Inflammatory macrophage treated with lipopolysaccharide for 1 hour (primary cell): ENCODE data around the gene HEATR1.
"Not testable (repeated sequence)": the region's sequence is repeated elsewhere in the genome, so short reads cannot be mapped to it uniquely, and the experiment has no call there.

Experiments used
- DNase-seq, 2 donors: peaks; one replicate each; pipeline ENCODE4 v3.0.0-alpha.2; 2020 to 2022

HEATR1 gene

DNA sequence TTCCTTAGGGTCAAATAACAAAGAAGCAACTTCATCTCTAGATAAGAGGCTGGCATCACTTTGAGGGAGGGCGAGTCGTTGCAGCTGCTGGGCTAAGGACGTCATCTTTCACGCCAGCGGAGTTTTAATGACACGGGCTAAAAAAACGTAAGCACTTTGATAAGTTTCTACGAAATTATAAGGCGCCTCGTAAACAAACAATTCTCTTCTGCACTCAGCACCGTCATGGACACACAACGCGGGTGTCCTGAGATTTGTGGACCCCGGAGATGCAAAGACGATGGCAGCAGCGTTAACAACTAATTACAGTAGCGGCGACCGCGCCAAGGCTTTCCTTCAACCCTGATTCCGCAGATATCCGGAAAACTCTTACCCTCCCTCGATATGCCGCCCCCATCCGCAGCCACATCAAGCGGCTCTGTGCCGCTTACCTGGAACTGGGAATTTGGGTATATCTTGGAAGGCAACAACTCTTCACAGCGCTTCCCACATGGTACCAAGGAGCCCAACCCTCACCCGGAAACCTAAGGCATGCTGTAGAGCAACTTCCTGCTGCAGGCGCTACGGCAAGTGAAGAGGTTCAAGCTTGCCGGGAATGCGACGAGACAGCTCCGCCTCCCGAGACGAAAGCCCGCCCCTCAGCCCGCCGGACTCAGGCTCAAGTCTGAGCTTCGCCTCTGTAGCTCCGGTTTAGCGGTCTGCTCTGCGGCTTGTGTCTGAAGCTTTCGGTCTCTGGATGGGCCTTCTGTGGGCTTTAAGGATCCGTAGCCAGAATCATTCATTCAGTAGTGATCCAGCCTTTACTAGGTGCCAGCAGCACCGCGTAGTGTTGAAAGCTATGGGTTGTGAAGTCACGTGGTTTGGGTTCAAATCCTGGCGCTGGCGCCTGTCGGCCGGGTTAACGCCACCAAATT is at the start of gene HEATR1:
TSS of gene HEATR1 (minus strand) at position 526 of the 914 bp plus-strand sequence. CDS start at position 105, 421 bp downstream.
- peak; percentile 88 to 91 for DNase-seq

- DNase-seq, result no peak
These were observed 40.8 kb upstream of the HEATR1 start for GRCh38 chr1:236645016-236645680.

GRCh38 chr1:236642763-236643162 is 38.4 kb upstream of the HEATR1 start:
- no peak for DNase-seq

DNA sequence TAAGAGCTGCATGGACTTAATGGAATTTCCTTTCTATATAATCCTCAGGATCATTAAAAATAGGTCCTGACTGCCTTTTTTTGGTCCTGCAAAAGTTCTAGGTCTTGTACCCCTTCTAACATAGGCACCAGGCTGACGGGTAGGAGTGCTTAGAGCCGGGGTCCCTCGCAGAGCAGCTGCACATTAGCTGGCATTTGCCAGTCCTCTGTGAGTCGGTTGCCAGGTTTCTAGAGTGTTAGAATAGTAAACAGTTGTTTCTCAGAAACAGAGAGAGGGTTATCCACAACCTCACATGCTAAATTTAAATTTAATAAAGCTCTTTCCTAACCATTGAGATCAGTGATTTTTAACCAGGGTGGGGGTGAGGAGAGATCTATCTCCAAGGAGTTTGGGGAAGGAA is 35.4 kb upstream of the HEATR1 start:
- DNase-seq, result no peak

DNA sequence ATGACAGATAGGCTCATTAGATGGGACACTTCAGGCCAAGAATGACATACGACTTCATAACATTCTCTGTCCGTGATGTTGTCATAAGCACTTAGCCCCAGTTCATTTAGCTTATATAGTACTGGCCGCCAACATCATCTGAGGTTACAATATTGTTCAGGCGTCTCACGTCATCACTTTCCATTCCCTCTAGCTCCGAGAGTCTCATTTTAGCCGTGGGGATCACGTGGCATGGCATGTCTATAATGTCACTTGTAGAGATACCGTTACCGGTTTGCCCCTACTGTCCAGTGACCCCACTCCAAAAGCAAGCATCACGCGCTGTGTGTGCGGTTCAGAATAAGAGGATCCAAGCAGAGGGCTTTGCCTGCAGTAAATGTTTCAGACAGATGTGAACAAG is 34.6 kb upstream of the HEATR1 start:
- no peak for DNase-seq

- DNase-seq, result no peak
These were observed 31.7 kb upstream of the HEATR1 start for GRCh38 chr1:236636017-236636416.

- DNase-seq, result no peak
These were observed 23.6 kb upstream of the HEATR1 start for GRCh38 chr1:236627727-236628408.

DNA sequence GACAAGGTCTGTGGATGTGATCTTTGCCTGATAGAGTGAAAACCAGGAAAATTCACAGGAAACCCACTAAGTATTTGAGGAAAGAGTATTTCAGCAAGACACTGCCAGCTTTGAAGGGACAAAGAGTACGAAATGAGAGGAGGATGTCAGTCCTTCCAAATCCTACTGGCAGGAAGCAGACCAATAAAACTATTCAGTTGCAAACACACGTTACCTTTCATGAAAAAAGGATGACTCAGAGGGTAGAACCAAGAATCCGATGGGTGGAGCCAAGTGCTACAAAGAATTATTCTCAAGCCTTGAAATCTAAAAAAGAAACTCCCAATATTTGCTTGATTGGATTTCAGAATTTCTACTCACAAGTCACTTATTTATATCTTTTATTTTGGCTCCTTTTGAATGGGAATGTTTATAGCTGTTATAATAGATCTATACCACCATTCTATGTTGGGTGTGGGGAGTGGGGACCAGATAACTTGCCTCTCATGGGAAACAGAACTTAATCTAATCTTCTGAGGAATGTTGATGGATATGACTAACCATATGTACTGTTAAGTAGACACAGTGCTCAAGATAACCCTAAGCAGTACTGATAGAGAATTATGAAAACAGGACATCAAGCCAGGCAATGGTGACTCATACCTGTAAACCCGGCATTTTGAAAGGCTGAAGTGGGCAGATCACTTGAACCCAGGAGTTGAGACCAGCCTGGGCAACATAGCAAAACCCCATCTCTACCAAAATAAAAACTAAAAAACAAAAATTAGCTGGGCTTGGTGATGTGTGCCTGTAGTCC is 19.3 kb upstream of the HEATR1 start:
- DNase-seq, result no peak

- DNase-seq, result no peak
These were observed 18.1 kb upstream of the HEATR1 start for GRCh38 chr1:236622407-236622806.

DNA sequence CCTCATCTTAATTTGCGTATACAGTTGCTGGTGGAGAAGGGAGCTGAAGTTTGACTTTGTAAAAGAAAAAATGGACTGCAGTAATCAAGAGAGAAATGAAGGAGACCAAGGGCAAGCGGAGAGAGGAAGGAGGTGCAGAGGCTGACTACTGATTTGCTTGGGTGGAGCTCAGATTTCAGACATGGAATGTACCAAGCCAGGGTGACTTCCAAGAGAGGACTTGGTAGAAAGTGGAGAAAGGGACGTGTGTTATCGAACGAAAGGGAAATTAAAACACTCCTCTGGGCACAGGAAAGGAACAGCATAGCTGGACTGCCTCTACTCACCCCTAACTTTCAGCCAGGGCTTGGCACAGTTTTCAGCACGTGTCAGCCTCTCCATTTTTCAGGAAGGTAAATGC is 15.1 kb upstream of the HEATR1 start:
- DNase-seq, result no peak

DNA sequence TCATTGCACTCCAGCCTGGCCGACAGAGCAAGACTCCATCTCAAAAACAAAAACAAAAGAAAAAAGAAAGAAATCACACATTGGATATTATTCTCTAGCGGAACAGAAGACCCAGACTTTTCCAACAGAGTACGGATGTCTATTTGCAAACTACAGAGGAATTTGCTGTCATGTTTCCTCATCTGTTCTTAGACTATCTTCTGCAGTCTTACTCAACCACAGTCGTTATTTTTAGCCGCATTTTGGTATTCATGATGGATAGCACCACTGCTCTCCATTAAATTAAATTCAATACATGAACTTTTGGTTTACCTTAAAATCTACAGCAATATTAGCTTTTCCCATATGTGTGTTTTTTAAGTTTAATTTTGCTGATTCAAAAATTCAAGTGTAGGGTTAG is 14.2 kb upstream of the HEATR1 start:
- DNase-seq, result no peak

DNA sequence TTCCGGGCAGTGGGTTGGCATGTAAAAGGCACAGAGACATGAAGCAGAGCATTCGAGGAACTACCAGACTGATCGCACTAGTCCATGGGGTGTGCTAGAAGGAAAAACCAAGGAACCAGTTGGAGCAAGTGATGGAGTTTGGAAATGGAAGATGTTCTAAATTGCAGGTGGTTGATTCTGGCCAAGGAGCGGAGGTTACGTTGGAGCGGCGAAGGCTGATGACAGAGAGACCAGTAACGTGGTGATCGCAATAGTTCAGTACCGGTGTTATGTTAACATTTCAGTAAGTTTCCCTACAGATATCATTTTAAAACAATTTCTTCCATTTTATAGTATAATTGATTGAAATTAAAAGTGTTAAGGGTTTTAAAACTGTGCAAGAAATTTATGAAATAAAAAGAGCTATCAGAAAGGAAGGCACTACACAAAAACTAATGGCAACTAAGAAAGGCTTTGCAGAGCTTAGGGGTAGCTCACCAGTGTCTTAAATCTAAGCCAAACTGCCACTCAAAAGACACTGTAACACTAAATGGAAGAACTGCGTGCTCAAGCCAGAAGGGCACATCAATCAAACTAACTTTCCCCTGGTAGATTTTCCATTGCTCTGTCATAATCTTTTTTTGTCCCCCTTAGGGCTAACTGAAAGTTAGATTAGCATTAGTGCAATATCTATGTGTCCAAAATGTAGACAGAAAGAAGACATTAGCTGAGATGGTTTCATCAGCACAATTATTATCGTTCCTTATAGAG is 11.3 kb upstream of the HEATR1 start:
- no peak for DNase-seq

- no peak for DNase-seq
These were observed 8.0 kb upstream of the HEATR1 start for GRCh38 chr1:236612349-236612748.

- DNase-seq, result peak; percentile 24 to 55
These were observed 4.8 kb upstream of the HEATR1 start for GRCh38 chr1:236608930-236609726.

- DNase-seq, result not testable (repeated sequence)
These were observed 3.3 kb upstream of the HEATR1 start for GRCh38 chr1:236607597-236607996.

- no peak for DNase-seq
These were observed 840 bp upstream of the HEATR1 start for GRCh38 chr1:236604905-236605806.

DNA sequence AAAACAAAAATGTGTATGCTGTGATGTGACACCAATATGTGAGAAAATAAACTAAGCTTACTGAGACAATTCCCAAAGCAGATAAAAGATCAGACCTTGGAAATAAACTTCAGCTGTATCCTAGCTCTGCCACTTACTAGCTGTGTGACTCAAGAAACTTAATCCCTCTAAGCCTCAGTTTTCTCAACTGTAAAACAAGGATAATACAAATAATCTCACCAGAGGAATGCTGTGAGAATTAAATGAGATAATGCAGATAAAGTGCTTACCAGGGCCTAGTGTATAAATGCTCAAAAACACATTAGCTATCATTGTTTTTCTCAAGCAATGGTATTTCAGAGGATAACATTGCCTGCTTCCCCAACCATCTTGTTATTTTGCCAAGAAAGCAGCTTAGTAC is 2.1 kb downstream of the HEATR1 start:
- DNase-seq, result no peak

DNA sequence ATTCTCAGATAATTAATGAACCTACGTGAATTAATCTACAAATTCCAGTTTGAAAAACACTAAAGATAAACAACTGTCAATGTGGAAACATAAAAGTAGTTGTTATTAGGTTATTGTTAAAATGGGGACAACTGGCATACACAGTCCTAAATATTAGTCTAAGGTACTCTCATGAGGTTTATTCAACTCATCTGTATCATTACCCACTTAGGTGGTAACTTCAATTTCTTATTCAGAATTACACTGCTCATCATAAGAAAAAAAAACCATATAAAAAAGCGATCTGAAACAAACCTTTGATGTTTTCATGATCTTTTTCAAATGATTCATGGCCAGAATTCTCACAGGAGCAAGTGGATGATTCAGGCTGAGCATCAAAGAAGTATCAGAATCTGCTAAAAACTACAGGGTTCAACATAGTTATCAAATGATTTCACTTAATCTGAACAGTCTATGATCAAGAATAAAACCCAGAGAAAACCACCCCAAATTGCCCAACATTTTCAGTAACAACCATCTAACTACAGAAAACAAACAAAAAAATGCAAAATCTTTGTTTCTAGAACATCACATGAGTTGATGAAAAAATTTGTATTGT is 13.7 kb downstream of the HEATR1 start:
- DNase-seq, result no peak

GRCh38 chr1:236589531-236589930 is 14.8 kb downstream of the HEATR1 start:
- DNase-seq, result no peak

DNA sequence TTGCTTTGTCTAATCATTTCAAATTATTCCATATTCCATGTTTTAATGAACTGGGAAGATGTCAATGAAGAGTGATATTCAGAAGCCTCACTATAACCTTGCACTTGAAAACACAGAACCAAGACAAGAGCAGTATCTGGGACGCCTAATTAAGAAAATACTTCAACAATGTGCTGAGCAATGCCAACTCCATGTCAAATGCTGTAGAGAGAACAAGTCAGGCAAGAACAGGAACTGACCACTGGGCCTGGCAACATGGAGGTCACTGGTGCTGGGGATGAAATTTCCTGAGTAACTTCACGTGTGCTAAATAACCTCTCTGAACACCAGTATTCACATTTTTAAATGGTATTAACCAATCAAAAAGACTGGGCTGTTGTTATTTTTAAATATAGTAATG is 22.8 kb downstream of the HEATR1 start:
- no peak for DNase-seq
